IPS-20b (cell line): ENCODE results near the gene KIF26B.

ENCODE experiments used
- H3K27ac ChIP-seq: one replicate; pipeline ENCODE4 v1.5.1; 2013; ENCODE audit warnings: low read length
- H3K27me3 ChIP-seq: 2 replicates; pipeline ENCODE4 v1.6.1; 2013; ENCODE audit warnings: mild to moderate bottlenecking, low read length, inconsistent platforms; ENCODE audit not compliant: insufficient read depth
- H3K36me3 ChIP-seq: 2 replicates; pipeline ENCODE4 v1.6.1; 2013; ENCODE audit warnings: low read depth, mild to moderate bottlenecking, inconsistent platforms, low read length, moderate library complexity; ENCODE audit not compliant: insufficient read depth
- H3K4me1 ChIP-seq: 2 replicates; pipeline ENCODE4 v1.6.1; 2013; ENCODE audit warnings: mild to moderate bottlenecking, control low read depth, inconsistent platforms, low read length, moderate library complexity; ENCODE audit not compliant: insufficient read depth
- H3K4me3 ChIP-seq: 2 replicates; pipeline ENCODE4 v1.5.1; 2013; ENCODE audit warnings: mild to moderate bottlenecking, low read length, inconsistent platforms
- H3K9ac ChIP-seq: 2 replicates; pipeline ENCODE4 v1.6.1; 2013; ENCODE audit warnings: low read depth, mild to moderate bottlenecking, inconsistent platforms, low read length, moderate library complexity
- H3K9me3 ChIP-seq: 2 replicates; pipeline ENCODE4 v1.6.1; 2013; ENCODE audit warnings: mild to moderate bottlenecking, low read depth, low read length, inconsistent platforms; ENCODE audit not compliant: insufficient read depth

KIF26B gene

DNA sequence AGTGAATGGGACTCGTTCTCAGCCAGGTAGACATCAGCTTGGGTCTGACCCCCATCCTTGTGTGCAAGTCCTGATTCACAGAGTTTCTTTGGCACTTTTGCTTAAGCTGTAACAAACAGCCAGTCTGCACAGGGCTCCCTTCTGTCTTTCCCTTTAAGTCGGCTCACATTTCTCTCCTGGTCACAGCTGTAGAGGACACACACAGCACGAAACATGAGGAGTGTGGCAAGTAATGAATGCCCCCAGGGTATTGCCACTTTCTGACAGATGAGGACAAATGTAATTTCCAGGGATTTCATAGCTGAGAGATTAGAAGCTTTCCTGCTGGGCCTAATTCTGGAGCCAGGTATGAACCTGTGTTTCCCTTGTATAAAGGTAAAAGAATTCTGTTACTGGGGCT, 423.5 kb downstream of the KIF26B start:
- H3K36me3 ChIP-seq = no peaks in the 10 kb centered on the region
- no peaks in the 10 kb centered on the region for H3K9me3 ChIP-seq
- no peaks in the 10 kb centered on the region for H3K27me3 ChIP-seq
- no peak overlapping the region for H3K27ac ChIP-seq
- H3K9ac ChIP-seq = no peak overlapping the region
- H3K4me3 ChIP-seq = no peak overlapping the region
- H3K4me1 ChIP-seq = no peaks in the 10 kb centered on the region

DNA sequence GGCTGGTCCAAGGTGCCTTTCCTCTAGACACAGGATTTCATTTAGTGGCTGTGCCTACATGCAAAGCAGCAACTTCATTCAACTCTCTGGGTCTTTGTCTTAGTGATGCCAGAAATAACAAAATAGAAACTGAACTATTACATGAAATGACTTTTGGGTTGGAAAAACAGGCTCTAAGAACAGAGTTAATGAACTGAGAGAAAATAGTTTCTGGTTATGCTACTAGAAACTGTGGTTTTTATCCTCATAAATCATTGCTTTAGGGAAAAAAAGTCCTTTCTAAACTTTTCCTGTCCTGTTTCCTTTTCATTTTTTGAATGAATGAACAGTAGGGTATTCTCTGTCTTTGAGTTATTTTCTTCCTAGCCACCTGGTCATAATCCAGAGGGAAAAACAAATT, 424.0 kb downstream of the KIF26B start:
- Histone ChIP-seq H3K27me3 (no peaks in the 10 kb centered on the region), H3K4me3 (no peak overlapping the region), H3K9me3 (no peaks in the 10 kb centered on the region), H3K4me1 (no peaks in the 10 kb centered on the region), H3K36me3 (no peaks in the 10 kb centered on the region), H3K9ac (no peak overlapping the region), H3K27ac (no peak overlapping the region)

DNA sequence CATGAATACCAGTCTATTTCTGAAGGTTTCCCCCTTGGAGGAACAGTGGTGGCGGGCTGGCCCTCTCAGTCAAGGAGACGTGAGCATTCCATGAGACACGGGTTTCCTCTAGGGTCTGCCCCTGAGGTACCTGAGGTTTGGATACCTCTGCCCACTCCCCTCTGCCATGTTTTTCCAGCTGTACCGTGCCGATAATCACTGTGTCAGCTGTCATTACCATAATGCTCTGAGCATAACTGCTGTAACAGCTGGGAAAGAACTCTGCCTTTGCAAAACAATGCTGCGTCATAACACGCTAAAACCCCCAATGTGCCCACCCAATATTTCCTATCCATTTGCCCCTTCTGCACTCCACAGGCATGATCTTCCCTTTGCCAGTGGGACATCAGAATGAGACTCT, 425.1 kb downstream of the KIF26B start:
- no peak overlapping the region for H3K9ac ChIP-seq
- no peak overlapping the region for H3K27ac ChIP-seq
- H3K36me3 ChIP-seq = no peaks in the 10 kb centered on the region
- no peaks in the 10 kb centered on the region for H3K9me3 ChIP-seq
- H3K27me3 ChIP-seq = no peaks in the 10 kb centered on the region
- no peaks in the 10 kb centered on the region for H3K4me1 ChIP-seq
- H3K4me3 ChIP-seq = no peak overlapping the region

DNA sequence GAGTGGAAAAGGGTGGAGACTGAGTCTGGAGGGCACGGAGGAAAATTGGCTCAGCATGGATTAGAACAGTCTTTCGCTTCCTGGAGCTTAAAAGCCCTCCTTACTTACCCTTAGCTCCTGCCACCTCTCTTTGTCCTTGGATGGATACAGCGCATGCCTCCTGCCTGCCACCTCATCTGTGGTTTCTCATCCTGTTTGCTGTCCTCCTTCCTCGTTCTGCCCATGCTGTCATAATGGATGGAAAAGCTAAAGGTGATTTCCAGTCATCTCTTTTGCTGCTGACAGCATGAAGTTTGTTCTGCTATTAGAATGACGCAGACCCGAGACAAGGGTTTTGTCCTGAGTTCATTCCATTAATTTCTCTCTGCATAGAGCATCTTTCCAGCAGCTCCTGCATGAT, 425.9 kb downstream of the KIF26B start:
- Histone ChIP-seq H3K36me3 (no peaks in the 10 kb centered on the region), H3K27me3 (no peaks in the 10 kb centered on the region), H3K4me3 (no peak overlapping the region), H3K27ac (no peak overlapping the region), H3K9ac (no peak overlapping the region), H3K9me3 (no peaks in the 10 kb centered on the region), H3K4me1 (no peaks in the 10 kb centered on the region)

DNA sequence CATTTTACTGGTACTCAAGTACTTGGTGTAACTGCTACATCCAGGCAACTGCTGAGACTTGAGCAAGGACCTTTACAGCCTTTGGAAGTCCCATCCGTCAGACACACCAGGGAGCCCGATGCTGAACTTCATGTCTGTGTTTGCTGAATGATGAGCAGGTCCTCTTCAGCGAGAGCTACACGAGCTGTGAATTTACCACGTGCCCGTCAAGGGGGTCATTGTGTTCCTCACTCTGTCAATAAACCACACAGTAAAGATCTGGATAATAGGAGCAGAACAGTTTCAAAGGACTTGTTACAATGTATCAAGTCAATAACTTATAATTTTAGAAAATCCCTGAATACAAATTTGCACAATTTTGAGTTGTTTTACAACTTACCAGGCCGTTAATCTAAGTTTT, 427.2 kb downstream of the KIF26B start:
- no peak overlapping the region for H3K9ac ChIP-seq
- H3K4me3 ChIP-seq = no peak overlapping the region
- H3K4me1 ChIP-seq = no peaks in the 10 kb centered on the region
- H3K27me3 ChIP-seq = no peaks in the 10 kb centered on the region
- H3K36me3 ChIP-seq = no peaks in the 10 kb centered on the region
- H3K27ac ChIP-seq = no peak overlapping the region
- H3K9me3 ChIP-seq = no peaks in the 10 kb centered on the region

DNA sequence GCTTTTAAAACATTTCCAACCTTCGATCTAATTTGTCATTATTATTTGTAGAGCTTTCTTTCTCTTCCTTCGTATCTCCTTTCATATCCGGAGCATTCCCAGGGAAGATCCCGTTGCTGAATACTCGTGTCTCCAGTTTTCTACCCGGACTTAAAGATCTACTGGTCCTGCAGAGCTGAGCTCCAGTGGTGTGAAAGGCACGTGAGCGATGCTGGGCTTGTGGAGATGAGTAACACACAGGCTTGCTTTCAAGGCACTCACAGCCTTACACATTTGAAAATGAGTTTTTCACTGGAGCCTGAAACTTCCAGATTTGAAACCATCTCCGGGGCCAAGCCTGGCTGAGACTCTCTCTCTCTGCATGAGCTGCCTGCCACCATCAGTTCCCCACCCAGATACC, 428.3 kb downstream of the KIF26B start:
- no peak overlapping the region for H3K27ac ChIP-seq
- no peaks in the 10 kb centered on the region for H3K9me3 ChIP-seq
- no peak overlapping the region for H3K9ac ChIP-seq
- no peaks in the 10 kb centered on the region for H3K4me1 ChIP-seq
- H3K4me3 ChIP-seq = no peak overlapping the region
- H3K27me3 ChIP-seq = no peaks in the 10 kb centered on the region
- no peaks in the 10 kb centered on the region for H3K36me3 ChIP-seq

DNA sequence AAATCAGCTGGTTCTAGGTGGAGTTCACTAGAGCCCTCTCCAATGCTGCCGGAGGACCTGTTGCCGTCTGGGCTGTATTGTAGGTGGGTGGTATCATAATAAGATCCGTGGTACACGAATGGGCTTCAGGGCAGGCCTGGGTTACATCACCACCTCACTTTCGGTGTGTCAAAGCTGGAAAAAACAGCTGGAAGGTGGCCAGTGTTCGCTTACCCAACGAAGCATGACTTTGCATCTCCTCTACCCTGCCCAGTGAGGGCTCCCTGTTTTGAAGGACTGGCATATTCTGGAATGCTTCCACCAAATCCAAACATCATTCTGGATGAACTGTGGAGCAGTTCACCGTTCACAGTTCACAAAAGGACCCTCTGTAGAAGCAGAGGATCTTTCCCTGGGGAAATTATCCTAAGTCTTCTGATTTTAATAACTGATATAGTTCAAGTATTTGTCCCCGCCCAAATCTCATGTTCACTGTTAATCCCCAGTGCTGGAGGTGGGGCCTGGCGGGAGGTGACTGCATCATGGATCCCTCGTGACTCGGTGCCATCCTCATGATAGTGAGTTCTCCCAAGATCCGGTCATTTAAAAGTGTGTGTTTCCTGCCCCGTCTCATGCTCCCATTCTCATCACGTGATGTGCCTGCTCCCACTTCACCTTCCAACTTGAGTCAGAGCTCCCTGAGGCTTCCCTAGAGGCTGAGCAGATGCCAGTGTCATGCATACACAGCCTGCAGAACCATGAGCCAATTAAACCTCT, 429.0 kb downstream of the KIF26B start:
- Histone ChIP-seq H3K27me3 (no peaks in the 10 kb centered on the region), H3K9ac (no peak overlapping the region), H3K4me3 (no peak overlapping the region), H3K27ac (no peak overlapping the region), H3K4me1 (no peaks in the 10 kb centered on the region), H3K9me3 (no peaks in the 10 kb centered on the region), H3K36me3 (no peaks in the 10 kb centered on the region)

DNA sequence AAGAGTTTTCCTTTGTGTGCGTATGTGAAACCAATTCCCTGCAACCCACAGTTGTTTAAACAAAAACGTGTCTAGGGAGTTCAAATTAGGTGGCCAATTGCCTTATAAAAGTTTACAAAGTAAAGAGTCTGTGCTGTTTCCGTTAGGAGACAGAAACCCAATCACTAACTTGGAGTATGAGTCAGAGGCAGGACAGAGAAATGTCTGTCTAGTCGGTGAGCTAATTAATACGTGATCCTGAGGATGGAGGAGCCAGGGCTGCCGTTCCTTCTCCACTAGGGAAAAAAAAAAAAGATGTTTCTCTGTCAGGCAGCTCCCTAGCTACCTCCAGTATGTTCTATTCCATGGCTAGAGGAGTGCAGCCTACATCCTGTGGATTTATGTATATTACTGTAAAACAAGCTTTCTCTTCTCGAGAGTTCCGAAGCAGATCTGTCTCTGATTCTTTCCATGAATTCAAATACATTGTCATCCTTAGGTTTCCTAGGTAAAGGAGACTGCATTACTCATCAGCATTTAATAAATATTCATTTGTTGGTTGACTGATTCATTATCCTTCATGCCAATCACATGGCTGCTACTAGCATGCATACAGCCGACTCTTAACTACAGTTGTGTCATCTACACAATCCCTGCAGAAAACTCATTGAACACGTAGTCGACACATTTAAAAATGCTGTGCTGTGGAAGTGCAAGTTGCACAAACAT, 430.6 kb downstream of the KIF26B start:
- H3K4me3 ChIP-seq = no peak overlapping the region

DNA sequence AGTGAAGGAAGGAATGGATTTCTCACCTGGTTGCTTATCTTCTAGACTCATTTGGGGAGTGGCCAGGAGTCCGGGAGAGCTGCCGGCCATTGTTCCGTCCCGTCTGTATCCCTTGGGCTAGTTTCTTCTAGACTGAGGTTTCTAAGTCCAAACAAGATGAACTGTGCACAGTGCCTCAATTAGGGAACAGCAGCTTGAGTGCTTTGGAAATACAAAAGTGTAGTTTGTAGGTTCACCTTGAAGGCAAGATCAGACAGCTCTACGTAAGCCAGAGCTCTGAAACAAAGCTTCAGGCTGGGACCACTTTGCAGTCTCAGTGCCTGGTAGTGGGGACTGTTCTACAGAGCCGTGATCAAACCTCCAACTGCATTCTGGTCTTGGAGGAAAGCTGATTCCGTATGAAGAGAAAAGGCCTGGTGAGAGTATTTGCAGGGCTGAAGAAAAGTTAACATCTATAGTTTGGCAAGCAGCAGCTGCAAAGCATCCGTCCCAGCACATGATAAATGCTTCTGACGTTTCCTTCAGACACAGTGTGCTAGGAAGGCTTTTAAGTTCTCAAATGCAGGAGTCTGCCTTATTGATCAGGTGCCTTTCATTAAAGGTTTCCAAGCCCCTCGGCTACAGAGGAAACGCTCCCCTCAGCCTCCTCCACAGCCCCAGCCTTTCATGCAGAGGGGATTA, 432.8 kb downstream of the KIF26B start:
- H3K27ac ChIP-seq = no peak overlapping the region
- no peak overlapping the region for H3K4me3 ChIP-seq
- no peaks in the 10 kb centered on the region for H3K27me3 ChIP-seq

More for the DNA sequence above, 430.6 kb downstream of the KIF26B start:
- Histone ChIP-seq H3K27me3 (no peaks in the 10 kb centered on the region), H3K9me3 (no peaks in the 10 kb centered on the region), H3K27ac (no peak overlapping the region), H3K9ac (no peak overlapping the region), H3K4me1 (no peaks in the 10 kb centered on the region), H3K36me3 (no peaks in the 10 kb centered on the region)

DNA sequence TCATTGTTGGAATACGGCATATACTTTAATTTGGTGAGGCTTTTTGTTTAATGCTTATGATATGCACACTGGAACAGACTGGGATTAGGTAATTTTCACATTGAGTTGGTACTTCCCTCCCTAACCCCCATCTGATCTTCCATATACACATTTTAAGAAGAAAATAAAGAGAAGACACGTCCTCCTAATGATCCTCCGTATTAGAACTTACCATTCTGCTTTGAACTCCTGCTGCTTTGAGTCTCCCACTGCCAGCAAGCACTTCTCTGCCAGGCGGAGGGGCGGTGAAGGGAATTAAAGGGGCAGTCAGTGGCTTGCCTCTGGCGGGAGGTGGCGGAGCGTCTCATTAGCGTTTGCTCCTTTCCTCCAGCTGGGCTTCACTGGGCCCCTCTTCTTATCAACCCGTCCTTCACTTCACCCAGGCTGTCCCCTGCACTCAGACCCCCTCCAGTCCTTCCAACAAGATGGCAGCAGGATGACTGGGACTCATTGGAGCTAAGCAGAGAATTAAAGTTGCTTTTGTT, 433.4 kb downstream of the KIF26B start:
- no peak overlapping the region for H3K9ac ChIP-seq
- H3K36me3 ChIP-seq = no peaks in the 10 kb centered on the region
- H3K4me1 ChIP-seq = no peaks in the 10 kb centered on the region
- no peak overlapping the region for H3K27ac ChIP-seq
- no peaks in the 10 kb centered on the region for H3K27me3 ChIP-seq
- no peak overlapping the region for H3K4me3 ChIP-seq
- H3K9me3 ChIP-seq = no peaks in the 10 kb centered on the region

More for the DNA sequence above, 432.8 kb downstream of the KIF26B start:
- no peaks in the 10 kb centered on the region for H3K4me1 ChIP-seq
- no peaks in the 10 kb centered on the region for H3K36me3 ChIP-seq
- no peaks in the 10 kb centered on the region for H3K9me3 ChIP-seq
- no peak overlapping the region for H3K9ac ChIP-seq

DNA sequence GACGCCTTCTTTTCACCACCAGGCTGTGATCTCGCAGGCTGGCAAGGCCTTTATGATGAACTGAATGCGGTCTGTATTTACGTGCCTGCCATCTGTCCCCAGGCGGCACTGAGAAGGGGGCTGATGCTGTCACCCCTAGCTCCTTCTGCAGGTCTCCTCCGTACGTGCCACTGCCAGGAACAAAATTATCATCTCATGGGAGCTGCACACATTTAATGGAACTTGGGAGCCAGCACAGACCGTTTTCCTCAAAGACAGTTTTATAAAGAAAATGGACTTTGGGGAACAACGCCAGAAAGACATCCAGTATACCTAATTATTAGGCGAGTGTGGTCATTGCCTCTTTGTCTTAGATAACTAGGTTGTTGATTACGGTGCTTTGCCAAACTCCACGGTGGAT, 434.5 kb downstream of the KIF26B start:
- Histone ChIP-seq H3K27ac (no peak overlapping the region), H3K9ac (no peak overlapping the region), H3K4me1 (no peaks in the 10 kb centered on the region), H3K4me3 (no peak overlapping the region), H3K9me3 (no peaks in the 10 kb centered on the region), H3K27me3 (no peaks in the 10 kb centered on the region), H3K36me3 (no peaks in the 10 kb centered on the region)
